Measurements from ENCODE around the gene CNTROB. TPM values are rescaled to one million over a fixed set of nuclear protein-coding genes. Genes with fewer than 3 reads are reported as not detected.

Gene CNTROB
- total RNA-seq, 1 experiment from 2014 or later, result 27.5 TPM

DNA sequence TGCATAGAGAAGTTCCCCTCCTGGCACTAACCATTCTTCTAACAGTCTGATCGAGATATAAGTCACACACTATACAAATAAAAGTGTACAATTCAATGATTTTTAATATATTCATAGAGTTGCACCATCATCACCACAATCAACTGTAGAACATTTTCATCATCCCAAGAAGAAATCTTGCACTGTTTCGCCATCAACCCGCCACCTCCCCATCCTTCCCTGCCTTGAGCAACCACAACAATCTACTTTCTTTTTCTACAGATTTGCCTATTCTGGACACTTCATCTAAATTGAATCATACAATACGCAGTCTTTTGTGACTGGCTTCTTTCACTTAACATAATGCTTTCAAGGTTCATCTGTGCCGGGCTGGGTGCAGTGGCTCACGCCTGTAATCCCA is 37.4 kb downstream of the CNTROB start:
- TF ChIP-seq CTCF (conservative IDR thresholded peaks at IDR 0.05; ENCODE audit: low read depth, low read length) (no peak), EZH2phosphoT487 (IDR thresholded peaks at IDR 0.05; ENCODE audit: borderline replicate concordance, low read length) (no peak), EZH2 (IDR thresholded peaks at IDR 0.05; ENCODE audit: low read length, unreplicated experiment) (no peak)
- BruUV-seq (replicated peaks), result no TSS peak
- ChIA-PET CTCF (no interaction called here), POLR2A (ENCODE audit: unreplicated experiment) (no interaction called here)
- intact Hi-C loops (cut with micrococcal nuclease), result no loop called here
- Histone ChIP-seq H3K9me2 (replicated peaks; ENCODE audit: low read length) (no peaks in the 10 kb centered on the region), H3K27me3 (ENCODE audit: low read length) (no peaks in the 10 kb centered on the region), H3K27ac (ENCODE audit: low read length) (no peak overlapping the region), H3F3A (ENCODE audit: low read length, unreplicated experiment) (no peaks in the 10 kb centered on the region), H3K4me1 (ENCODE audit: insufficient read depth, low read length) (no peaks in the 10 kb centered on the region), H2AFZ (ENCODE audit: low read length) (no peak overlapping the region), H4K20me1 (ENCODE audit: low read length) (no peaks in the 10 kb centered on the region), H3K79me2 (ENCODE audit: low read length) (no peaks in the 10 kb centered on the region), H3K9me3 (ENCODE audit: low read length) (no peaks in the 10 kb centered on the region; the same call in 1 of the 2 replicates), H3K4me2 (ENCODE audit: low read length) (no peak overlapping the region), H3K4me3 (ENCODE audit: low read length) (no peak overlapping the region), H3K9ac (ENCODE audit: low read length) (no peak overlapping the region), H3K36me3 (ENCODE audit: low read depth, low read length) (no peaks in the 10 kb centered on the region)
- no peak for ATAC-seq
- no peak for DNase-seq

GRCh38 chr17:7971651-7972050 is 39.6 kb downstream of the CNTROB start:
- ChIA-PET CTCF (interaction anchor here (0.6 kb wide), 1 partner anchor 163 kb away, joined by 3 read pairs; no protein-coding TSS in a partner anchor), POLR2A (ENCODE audit: unreplicated experiment) (no interaction called here)
- no peaks in the 10 kb centered on the region for H3K27me3 ChIP-seq (ENCODE audit: low read length)

More at GRCh38 chr17:7971651-7972050, 39.6 kb downstream of the CNTROB start:
- no peak overlapping the region for H2AFZ ChIP-seq (ENCODE audit: low read length)
- no peaks in the 10 kb centered on the region for H3K79me2 ChIP-seq (ENCODE audit: low read length)
- no TSS peak for BruUV-seq (replicated peaks)
- H3K36me3 ChIP-seq (ENCODE audit: low read depth, low read length), result no peaks in the 10 kb centered on the region
- H3K27ac ChIP-seq (ENCODE audit: low read length), result no peak overlapping the region
- peaks cover 4% of the 10 kb centered on the region; the same call in 1 of the 2 replicates for H3K9me3 ChIP-seq (ENCODE audit: low read length)
- H3K9ac ChIP-seq (ENCODE audit: low read length), result no peak overlapping the region
- no peaks in the 10 kb centered on the region for H3K4me1 ChIP-seq (ENCODE audit: insufficient read depth, low read length)
- TF ChIP-seq EZH2 (IDR thresholded peaks at IDR 0.05; ENCODE audit: low read length, unreplicated experiment) (no peak), EZH2phosphoT487 (IDR thresholded peaks at IDR 0.05; ENCODE audit: borderline replicate concordance, low read length) (no peak), CTCF (conservative IDR thresholded peaks at IDR 0.05; ENCODE audit: low read depth, low read length) (no peak)
- no peaks in the 10 kb centered on the region for H4K20me1 ChIP-seq (ENCODE audit: low read length)
- DNase-seq (no peak), ATAC-seq (no peak)
- H3K9me2 ChIP-seq (replicated peaks; ENCODE audit: low read length), result no peaks in the 10 kb centered on the region
- no peaks in the 10 kb centered on the region for H3F3A ChIP-seq (ENCODE audit: low read length, unreplicated experiment)
- intact Hi-C loops (cut with micrococcal nuclease), result no loop called here
- H3K4me2 ChIP-seq (ENCODE audit: low read length), result no peak overlapping the region
- no peak overlapping the region for H3K4me3 ChIP-seq (ENCODE audit: low read length)

Measured in PC-3 (cell line).